H1 (cell line): ENCODE measurements around the gene ERICH6. TPM values are rescaled to one million over a fixed set of nuclear protein-coding genes. Genes with fewer than 3 reads are reported as not detected.

ENCODE experiments used
- CTCF ChIA-PET: fragments of 300-600 bp; sonication (Branson Sonifier 250); formaldehyde crosslinking; loops from one replicate; lab custom pipeline; 2021; ENCODE audit not compliant: partially characterized antibody; lab: Charles Lee
- POLR2A ChIA-PET: fragments of 300-600 bp; sonication (Branson Sonifier 250); formaldehyde crosslinking; loops from one replicate; lab custom pipeline; 2021; ENCODE audit warnings: inconsistent platforms; ENCODE audit not compliant: partially characterized antibody; lab: Charles Lee
- DNase-seq, 2 experiments: peaks; one replicate each; pipeline versions ENCODE4 v3.0.0 to v3.0.0-alpha.2; 2010 to 2022; ENCODE audit warnings: low spot score in 2 of 2, low read depth in 1 of 2, mixed read lengths in 1 of 2
- FAIRE-seq: peaks from 2 replicates; lab custom pipeline; 2011; peaks lifted over from hg19 to GRCh38; lab: Jason Lieb, UNC
- H2AFZ ChIP-seq: 2 replicates; pipeline ENCODE4 v1.8.1; 2012; ENCODE audit warnings: low read length, inconsistent platforms
- H2AK5ac ChIP-seq: 2 replicates; pipeline ENCODE4 v1.6.1; 2013; ENCODE audit warnings: low read depth, low read length
- H2BK120ac ChIP-seq: replicated peaks from 2 replicates; pipeline ENCODE3; 2013; ENCODE audit warnings: low read depth, low read length, inconsistent platforms
- H2BK12ac ChIP-seq: 2 replicates; pipeline ENCODE4 v1.6.1; 2013; ENCODE audit warnings: low read depth, low read length
- H2BK15ac ChIP-seq: 2 replicates; pipeline ENCODE4 v1.6.1; 2013; ENCODE audit warnings: low read length
- H2BK20ac ChIP-seq: 2 replicates; pipeline ENCODE4 v1.6.1; 2013; ENCODE audit warnings: low read length
- H2BK5ac ChIP-seq: 2 replicates; pipeline ENCODE4 v1.6.1; 2013; ENCODE audit warnings: low read depth, low read length
- H3K14ac ChIP-seq: 2 replicates; pipeline ENCODE4 v1.6.1; 2013; ENCODE audit warnings: inconsistent platforms; ENCODE audit not compliant: insufficient read length
- H3K18ac ChIP-seq: 2 replicates; pipeline ENCODE4 v1.6.1; 2013; ENCODE audit warnings: low read length; ENCODE audit errors: extremely low read depth
- H3K23ac ChIP-seq: 2 replicates; pipeline ENCODE4 v1.6.1; 2013; ENCODE audit warnings: inconsistent platforms; ENCODE audit not compliant: insufficient read length
- H3K23me2 ChIP-seq: 2 replicates; pipeline ENCODE4 v1.6.1; 2013; ENCODE audit warnings: low read depth, low read length
- H3K27ac ChIP-seq: 2 replicates; pipeline ENCODE4 v1.6.1; 2011; ENCODE audit warnings: low read depth, low read length, inconsistent platforms
- H3K27me3 ChIP-seq, 4 experiments: replicated peaks in 1 of 4; 1 replicate in 1 of 4; 2 replicates in 3 of 4; pipeline versions ENCODE4 v1.6.1 to v1.8.1; 2011 to 2013; ENCODE audit warnings: low read length in 3 of 4, mild to moderate bottlenecking in 3 of 4, inconsistent platforms in 2 of 4, mixed read lengths in 2 of 4, moderate library complexity in 1 of 4; ENCODE audit not compliant: control insufficient read depth in 3 of 4, insufficient read depth in 3 of 4; ENCODE audit errors: extremely low read depth in 1 of 4
- H3K36me3 ChIP-seq, 4 experiments: 2 replicates each; pipeline versions ENCODE4 v1.6.1 to v1.8.1; 2011 to 2013; ENCODE audit warnings: mild to moderate bottlenecking in 4 of 4, low read length in 3 of 4, moderate library complexity in 2 of 4, control low read depth in 1 of 4, inconsistent platforms in 1 of 4; ENCODE audit not compliant: insufficient read depth in 4 of 4, control insufficient read depth in 2 of 4
- H3K4ac ChIP-seq: replicated peaks from 2 replicates; pipeline ENCODE3; 2013; ENCODE audit warnings: low read length, low read depth, mixed read lengths, inconsistent platforms; ENCODE audit not compliant: insufficient read length
- H3K4me1 ChIP-seq, 4 experiments: replicated peaks in 1 of 4; 1 replicate in 1 of 4; 2 replicates in 3 of 4; pipeline versions ENCODE4 v1.6.1 to v1.8.1; 2011 to 2013; ENCODE audit warnings: low read length in 3 of 4, inconsistent platforms in 2 of 4, mixed read lengths in 1 of 4; ENCODE audit not compliant: insufficient read depth in 4 of 4, control insufficient read depth in 3 of 4
- H3K4me2 ChIP-seq, 2 experiments: 2 replicates each; pipeline versions ENCODE4 v1.6.1 to v1.8.1; 2011 to 2013; ENCODE audit warnings: low read depth in 2 of 2, low read length in 2 of 2, control low read depth in 1 of 2, inconsistent platforms in 1 of 2, mild to moderate bottlenecking in 1 of 2; ENCODE audit not compliant: insufficient read depth in 1 of 2
- H3K4me3 ChIP-seq, 4 experiments: fragments of 200-600, 300-600 bp in 1 of 4; sonication (generic), shearing (Covaris generic), sonication (Bioruptor Twin) in 1 of 4; 2 replicates each; pipeline versions ENCODE4 v1.5.1 to v1.8.1; 2011 to 2016; ENCODE audit warnings: low read length in 4 of 4, low read depth in 3 of 4, control low read depth in 2 of 4, inconsistent platforms in 2 of 4, mild to moderate bottlenecking in 2 of 4, mixed read lengths in 1 of 4, moderate library complexity in 1 of 4; ENCODE audit not compliant: insufficient read depth in 2 of 4; ENCODE audit errors: extremely low read depth in 1 of 4
- H3K56ac ChIP-seq: replicated peaks from 2 replicates; pipeline ENCODE3; 2013; ENCODE audit warnings: low read depth, mild to moderate bottlenecking, mixed read lengths, low read length, inconsistent platforms; ENCODE audit not compliant: insufficient read length
- H3K79me1 ChIP-seq: 2 replicates; pipeline ENCODE4 v1.6.1; 2013; ENCODE audit warnings: low read depth, low read length, control low read depth
- H3K79me2 ChIP-seq, 2 experiments: 2 replicates each; pipeline versions ENCODE4 v1.6.1 to v1.8.1; 2012 to 2013; ENCODE audit warnings: low read length in 2 of 2, mild to moderate bottlenecking in 2 of 2, inconsistent platforms in 1 of 2; ENCODE audit not compliant: insufficient read depth in 2 of 2, control insufficient read depth in 1 of 2
- H3K9ac ChIP-seq, 4 experiments: replicated peaks in 1 of 4; 1 replicate in 1 of 4; 2 replicates in 3 of 4; pipeline versions ENCODE4 v1.6.1 to v1.8.1; 2011 to 2013; ENCODE audit warnings: low read depth in 3 of 4, low read length in 3 of 4, control low read depth in 2 of 4, mild to moderate bottlenecking in 2 of 4, moderate library complexity in 2 of 4, inconsistent platforms in 1 of 4; ENCODE audit errors: extremely low read depth in 1 of 4
- H3K9me3 ChIP-seq, 2 experiments: 2 replicates each; pipeline versions ENCODE4 v1.6.1 to v1.8.1; 2012 to 2013; ENCODE audit warnings: mild to moderate bottlenecking in 2 of 2, moderate library complexity in 2 of 2, control low read depth in 1 of 2, inconsistent platforms in 1 of 2, low read depth in 1 of 2, low read length in 1 of 2, mixed read lengths in 1 of 2; ENCODE audit not compliant: insufficient read depth in 2 of 2
- H4K20me1 ChIP-seq, 2 experiments: replicated peaks in 1 of 2; 2 replicates each; pipeline versions ENCODE3 to v1.8.1; 2011 to 2013; ENCODE audit warnings: inconsistent platforms in 2 of 2, low read length in 2 of 2, mild to moderate bottlenecking in 1 of 2; ENCODE audit not compliant: insufficient read depth in 2 of 2, control insufficient read depth in 1 of 2
- H4K5ac ChIP-seq: 2 replicates; pipeline ENCODE4 v1.6.1; 2013; ENCODE audit warnings: low read length, low read depth, mixed read lengths, inconsistent platforms; ENCODE audit not compliant: insufficient read length
- H4K8ac ChIP-seq: 2 replicates; pipeline ENCODE4 v1.8.0; 2013; ENCODE audit warnings: mild to moderate bottlenecking, moderate library complexity, low read length, inconsistent platforms; ENCODE audit not compliant: insufficient read depth; ENCODE audit errors: extremely low read depth
- H4K91ac ChIP-seq: replicated peaks from 2 replicates; pipeline ENCODE3; 2013; ENCODE audit warnings: low read length, mixed read lengths, inconsistent platforms; ENCODE audit not compliant: insufficient read length
- ATF2 ChIP-seq: IDR thresholded peaks from 2 replicates; pipeline ENCODE4 v1.6.1; 2012; ENCODE audit warnings: low read length, inconsistent platforms
- BACH1 ChIP-seq: IDR thresholded peaks from 2 replicates; pipeline ENCODE4 v1.6.1; 2012; ENCODE audit warnings: low read length, improper control_type of control experiment
- CHD1 ChIP-seq: IDR thresholded peaks from 2 replicates; pipeline ENCODE4 v1.6.1; 2012; ENCODE audit warnings: low read depth, low read length, improper control_type of control experiment
- EZH2 ChIP-seq: fragments of 200-600 bp; sonication (generic); IDR thresholded peaks from 2 replicates; pipeline ENCODE4 v1.7.1; 2012; ENCODE audit warnings: low read depth, mild to moderate bottlenecking, moderate library complexity, low read length, inconsistent platforms; ENCODE audit not compliant: severe bottlenecking
- JUN ChIP-seq: IDR thresholded peaks from 2 replicates; pipeline ENCODE4 v1.6.1; 2011; ENCODE audit warnings: low read depth, mild to moderate bottlenecking, improper control_type of control experiment, low read length
- MAFK ChIP-seq: IDR thresholded peaks from 2 replicates; pipeline ENCODE4 v1.6.1; 2012; ENCODE audit warnings: low read depth, mild to moderate bottlenecking, improper control_type of control experiment, low read length
- SP4 ChIP-seq: IDR thresholded peaks from 2 replicates; pipeline ENCODE4 v1.6.1; 2012; ENCODE audit warnings: low read length, inconsistent platforms
- WGBS, 2 experiments: shearing (Covaris generic) in 1 of 2; methylation state at CpG; one replicate each; pipeline versions ENCODE4 v1.1.6 to v1.1.7; 2013 to 2015; ENCODE audit warnings: low lambda C conversion rate in 2 of 2, mixed read lengths in 2 of 2, inconsistent platforms in 1 of 2, low coverage in 1 of 2, missing lambda C conversion rate in 1 of 2; ENCODE audit not compliant: insufficient replicate concordance in 2 of 2, insufficient coverage in 1 of 2, insufficient read length in 1 of 2; ENCODE audit errors: extremely low coverage in 1 of 2, missing lambda C conversion rate in 1 of 2; 5-methylcytosine and 5-hydroxymethylcytosine counted together
- polyA plus RNA-seq, 7 experiments: library from polyadenylated mRNA; depleted of rRNA in 3 of 7; stranded (reverse) in 5 of 7; unstranded in 2 of 7; fragments of >200 nt in 5 of 7; fragments of 200-250 nt in 2 of 7; gene quantifications; 1 replicate in 5 of 7; 2 replicates in 1 of 7; 4 replicates in 1 of 7; pipeline versions ENCODE4 v1.2.1 to v1.2.3, GENCODE V29; 2011 to 2013; ENCODE audit warnings: missing spikeins in 2 of 7, mixed read lengths in 2 of 7
- total RNA-seq: library from RNA; stranded (reverse); fragmentation: NEBNext Ultra II Directional; extraction: Animal tissue kit (Norgen Biotek cat#: 25700); gene quantifications from 2 replicates; pipeline ENCODE4 v1.2.1, GENCODE V29; 2021

ERICH6 gene
- total and polyA plus RNA-seq, 2 of the 8 experiments (the other 6 are each of a cell fraction or from before 2014, with no cell fraction given) = not detected

- no peaks in the 10 kb centered on the region for H3K23me2 ChIP-seq
- TF ChIP-seq MAFK (no peak), EZH2 (no peak), ATF2 (no peak), CHD1 (no peak), JUN (no peak), BACH1 (no peak), SP4 (no peak)
- TF ChIP-seq, all 59 proteins: peak for 0
- no peak overlapping the region for H3K4me3 ChIP-seq
- WGBS, 2 experiments = 94% methylated on average over 2 of the region's 2 CpGs; no CpG with 5 or more reads in 1 of the 2 experiments
- peaks cover 0 to 2% (median 0%) of the 10 kb centered on the region in 4 experiments; a peak in 2 of 7 replicates for H3K4me1 ChIP-seq
- no peak overlapping the region for H2AFZ ChIP-seq
- no peak overlapping the region for H2AK5ac ChIP-seq
- H2BK20ac ChIP-seq = no peak overlapping the region
- H4K8ac ChIP-seq = no peak overlapping the region
- H3K79me1 ChIP-seq = peaks cover 3% of the 10 kb centered on the region; the same call in 1 of the 2 replicates
- H4K5ac ChIP-seq = no peak overlapping the region
- H2BK120ac ChIP-seq = no peak overlapping the region
- ChIA-PET CTCF (interaction anchor here (1.1 kb wide), 1 partner anchor 24 kb away, joined by 3 read pairs; no protein-coding TSS in a partner anchor), POLR2A (interaction anchor here (2.5 kb wide), 1 partner anchor 10 kb away, joined by 10 read pairs; no protein-coding TSS in a partner anchor)
- H3K18ac ChIP-seq = no peak overlapping the region
- no peak overlapping the region for H3K4me2 ChIP-seq
- no peak overlapping the region for H2BK12ac ChIP-seq
- H3K9me3 ChIP-seq = no peaks in the 10 kb centered on the region
- H4K91ac ChIP-seq = no peak overlapping the region
- H3K79me2 ChIP-seq = no peaks in the 10 kb centered on the region
- no peak overlapping the region for H2BK5ac ChIP-seq
- no peak overlapping the region for H3K27ac ChIP-seq
- FAIRE-seq (no peak), DNase-seq (no peak)
- no peaks in the 10 kb centered on the region for H3K36me3 ChIP-seq
- no peak overlapping the region for H3K14ac ChIP-seq
- no peaks in the 10 kb centered on the region for H3K27me3 ChIP-seq
- no peak overlapping the region for H2BK15ac ChIP-seq
- no peaks in the 10 kb centered on the region for H4K20me1 ChIP-seq
- H3K4ac ChIP-seq = no peak overlapping the region
- no peak overlapping the region for H3K56ac ChIP-seq
- no peak overlapping the region for H3K9ac ChIP-seq
- H3K23ac ChIP-seq = no peak overlapping the region
These were observed 48.1 kb upstream of the ERICH6 start for GRCh38 chr3:150751781-150752263.
